ENCODE data around the gene CNTLN. TPM values are rescaled to one million over a fixed set of nuclear protein-coding genes. Genes with fewer than 3 reads are reported as not detected.
"Not testable (repeated sequence)": the region's sequence is repeated elsewhere in the genome, so short reads cannot be mapped to it uniquely, and the experiment has no call there.

The CNTLN gene
- total and polyA plus RNA-seq, 4 donors, result 2.1 to 30.3 (median 4.0) TPM

- H3K4me1 ChIP-seq (ENCODE audit: control insufficient read depth in 5 of 5, insufficient read depth in 5 of 5, low read length in 5 of 5), result peaks cover 0 to 6% (median 0%) of the 10 kb centered on the region in 5 donors
- no peak for ATAC-seq (ENCODE audit: insufficient read depth, low FRiP score)
Measured at GRCh38 chr9:17269799-17270198, 135.0 kb downstream of the CNTLN start.

GRCh38 chr9:17272536-17272935, 137.7 kb downstream of the CNTLN start:
- no peak overlapping the region for H3K4me3 ChIP-seq
- H3K27me3 ChIP-seq (ENCODE audit: control insufficient read depth in 3 of 3, insufficient read depth in 3 of 3, low read length in 2 of 3), result no peaks in the 10 kb centered on the region
- no peak for ATAC-seq (ENCODE audit: insufficient read depth, low FRiP score)
- H3K9me3 ChIP-seq (ENCODE audit: control insufficient read depth in 4 of 4, insufficient read depth in 3 of 4, low read length in 3 of 4), result peaks cover 0 to 2% (median 0%) of the 10 kb centered on the region in 4 donors
- H3K36me3 ChIP-seq (ENCODE audit: control insufficient read depth in 4 of 4, insufficient read depth in 4 of 4, low read length in 4 of 4), result no peaks in the 10 kb centered on the region
- TF ChIP-seq, protein P1, sequence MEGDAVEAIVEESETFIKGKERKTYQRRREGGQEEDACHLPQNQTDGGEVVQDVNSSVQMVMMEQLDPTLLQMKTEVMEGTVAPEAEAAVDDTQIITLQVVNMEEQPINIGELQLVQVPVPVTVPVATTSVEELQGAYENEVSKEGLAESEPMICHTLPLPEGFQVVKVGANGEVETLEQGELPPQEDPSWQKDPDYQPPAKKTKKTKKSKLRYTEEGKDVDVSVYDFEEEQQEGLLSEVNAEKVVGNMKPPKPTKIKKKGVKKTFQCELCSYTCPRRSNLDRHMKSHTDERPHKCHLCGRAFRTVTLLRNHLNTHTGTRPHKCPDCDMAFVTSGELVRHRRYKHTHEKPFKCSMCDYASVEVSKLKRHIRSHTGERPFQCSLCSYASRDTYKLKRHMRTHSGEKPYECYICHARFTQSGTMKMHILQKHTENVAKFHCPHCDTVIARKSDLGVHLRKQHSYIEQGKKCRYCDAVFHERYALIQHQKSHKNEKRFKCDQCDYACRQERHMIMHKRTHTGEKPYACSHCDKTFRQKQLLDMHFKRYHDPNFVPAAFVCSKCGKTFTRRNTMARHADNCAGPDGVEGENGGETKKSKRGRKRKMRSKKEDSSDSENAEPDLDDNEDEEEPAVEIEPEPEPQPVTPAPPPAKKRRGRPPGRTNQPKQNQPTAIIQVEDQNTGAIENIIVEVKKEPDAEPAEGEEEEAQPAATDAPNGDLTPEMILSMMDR (IDR thresholded peaks at IDR 0.05; ENCODE audit: control extremely low read depth, extremely low read depth), result no peak
- DNase-seq, result peak in 2 of 3 donors; percentile 29 to 65
- peaks cover 0 to 6% (median 0%) of the 10 kb centered on the region in 5 donors for H3K4me1 ChIP-seq (ENCODE audit: control insufficient read depth in 5 of 5, insufficient read depth in 5 of 5, low read length in 5 of 5)
- H3K9ac ChIP-seq (ENCODE audit: insufficient read depth in 1 of 2, low read length in 2 of 2), result no peak overlapping the region
- H3K27ac ChIP-seq (ENCODE audit: low read depth in 1 of 2, low read length in 1 of 2), result no peak overlapping the region

More at GRCh38 chr9:17269799-17270198, 135.0 kb downstream of the CNTLN start:
- no peak overlapping the region for H3K9ac ChIP-seq (ENCODE audit: insufficient read depth in 1 of 2, low read length in 2 of 2)
- no peak for DNase-seq
- no peaks in the 10 kb centered on the region for H3K36me3 ChIP-seq (ENCODE audit: control insufficient read depth in 4 of 4, insufficient read depth in 4 of 4, low read length in 4 of 4)
- no peak overlapping the region for H3K4me3 ChIP-seq
- H3K27me3 ChIP-seq (ENCODE audit: control insufficient read depth in 3 of 3, insufficient read depth in 3 of 3, low read length in 2 of 3), result no peaks in the 10 kb centered on the region
- TF ChIP-seq, protein P1 (IDR thresholded peaks at IDR 0.05; ENCODE audit: control extremely low read depth, extremely low read depth), result no peak
- H3K27ac ChIP-seq (ENCODE audit: low read depth in 1 of 2, low read length in 1 of 2), result no peak overlapping the region
- H3K9me3 ChIP-seq (ENCODE audit: control insufficient read depth in 4 of 4, insufficient read depth in 3 of 4, low read length in 3 of 4), result peaks cover 0 to 2% (median 0%) of the 10 kb centered on the region in 4 donors

DNA sequence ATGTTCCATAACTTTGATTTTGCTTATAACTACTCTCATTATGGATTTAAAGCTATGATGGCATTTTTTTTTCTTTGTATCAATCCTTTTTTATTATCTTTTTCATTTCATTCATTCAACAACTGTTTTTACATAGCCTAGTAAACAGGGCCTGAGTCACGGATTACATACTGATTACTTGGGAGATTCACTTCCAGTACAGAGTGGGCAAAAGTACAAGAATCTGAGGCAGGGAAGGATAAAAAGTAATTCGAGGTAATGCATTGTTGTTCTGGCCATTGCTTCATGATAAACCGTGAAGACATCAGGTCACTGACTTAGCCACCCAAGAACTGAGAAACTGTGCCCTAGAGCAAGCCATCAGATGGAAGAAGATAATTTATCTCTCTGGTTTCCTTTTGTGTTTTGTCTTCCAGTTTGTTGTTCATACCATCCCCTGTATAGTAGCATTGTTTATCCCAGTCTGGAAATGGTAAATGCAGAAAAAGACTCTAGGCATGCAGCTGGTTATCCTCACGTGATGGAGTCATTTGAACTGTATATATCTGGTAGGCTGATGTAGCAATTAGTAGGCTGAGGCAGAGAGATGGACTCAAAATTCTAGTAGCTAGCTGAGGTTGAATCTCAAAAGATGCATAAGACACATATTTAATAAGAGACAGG, 145.6 kb downstream of the CNTLN start:
- Histone ChIP-seq H3K27ac (ENCODE audit: low read depth in 1 of 2, low read length in 1 of 2) (no peak overlapping the region), H3K4me1 (ENCODE audit: control insufficient read depth in 5 of 5, insufficient read depth in 5 of 5, low read length in 5 of 5) (no peaks in the 10 kb centered on the region), H3K36me3 (ENCODE audit: control insufficient read depth in 4 of 4, insufficient read depth in 4 of 4, low read length in 4 of 4) (peaks cover 0 to 9% (median 4%) of the 10 kb centered on the region in 4 donors), H3K27me3 (ENCODE audit: control insufficient read depth in 3 of 3, insufficient read depth in 3 of 3, low read length in 2 of 3) (no peaks in the 10 kb centered on the region), H3K4me3 (no peak overlapping the region), H3K9me3 (ENCODE audit: control insufficient read depth in 4 of 4, insufficient read depth in 3 of 4, low read length in 3 of 4) (peaks cover 0 to 4% (median 0%) of the 10 kb centered on the region in 4 donors), H3K9ac (ENCODE audit: insufficient read depth in 1 of 2, low read length in 2 of 2) (no peak overlapping the region)
- DNase-seq (no peak), ATAC-seq (ENCODE audit: insufficient read depth, low FRiP score) (no peak)
- 90 to 93% methylated on average over 4 of the region's 4 CpGs for WGBS, 2 donors
- TF ChIP-seq, protein P1 (IDR thresholded peaks at IDR 0.05; ENCODE audit: control extremely low read depth, extremely low read depth), result no peak

DNA sequence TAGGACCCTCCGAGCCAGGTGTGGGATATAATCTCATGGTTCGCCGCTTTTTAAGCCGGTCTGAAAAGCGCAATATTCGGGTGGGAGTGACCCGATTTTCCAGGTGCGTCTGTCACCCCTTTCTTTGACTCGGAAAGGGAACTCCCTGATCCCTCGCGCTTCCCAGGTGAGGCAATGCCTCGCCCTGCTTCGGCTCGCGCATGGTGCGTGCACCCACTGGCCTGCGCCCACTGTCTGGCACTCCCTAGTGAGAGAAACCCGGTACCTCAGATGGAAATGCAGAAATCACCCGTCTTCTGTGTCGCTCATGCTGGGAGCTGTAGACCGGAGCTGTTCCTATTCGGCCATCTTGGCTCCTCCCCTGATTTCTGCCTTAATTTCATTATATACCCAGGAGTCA, 155.8 kb downstream of the CNTLN start:
- H3K27ac ChIP-seq (ENCODE audit: low read depth in 1 of 2, low read length in 1 of 2); H3K4me3 ChIP-seq; H3K27me3 ChIP-seq (ENCODE audit: control insufficient read depth in 3 of 3, insufficient read depth in 3 of 3, low read length in 2 of 3); H3K9me3 ChIP-seq (ENCODE audit: control insufficient read depth in 4 of 4, insufficient read depth in 3 of 4, low read length in 3 of 4); H3K9ac ChIP-seq (ENCODE audit: insufficient read depth in 1 of 2, low read length in 2 of 2); H3K4me1 ChIP-seq (ENCODE audit: control insufficient read depth in 5 of 5, insufficient read depth in 5 of 5, low read length in 5 of 5); H3K36me3 ChIP-seq (ENCODE audit: control insufficient read depth in 4 of 4, insufficient read depth in 4 of 4, low read length in 4 of 4); DNase-seq; ATAC-seq (ENCODE audit: insufficient read depth, low FRiP score): not testable (repeated sequence)
- WGBS, 2 donors, result 97 to 99% methylated on average over 12 to 17 of the region's 22 CpGs

Measured in lung (tissue), 12 donors.